ENCODE data around the gene IBA57.

Gene IBA57

GRCh38 chr1:228198977-228199590 is 33.5 kb downstream of the IBA57 start:
- no peak for TF ChIP-seq POLR2A (IDR thresholded peaks at IDR 0.05; ENCODE audit: low read depth, low read length)
- TF ChIP-seq SPI1 (IDR thresholded peaks at IDR 0.05; ENCODE audit: low read depth, low read length): no peak
- no peak for TF ChIP-seq TAF1 (IDR thresholded peaks at IDR 0.05; ENCODE audit: low read depth, low read length)
- no peak for TF ChIP-seq POLR2AphosphoS5 (IDR thresholded peaks at IDR 0.05; ENCODE audit: low read depth, low read length)
- FAIRE-seq: no peak
- no peak for DNase-seq (ENCODE audit: insufficient read length, low spot score)

- TF ChIP-seq POLR2AphosphoS5 (IDR thresholded peaks at IDR 0.05; ENCODE audit: low read depth, low read length) (no peak), SPI1 (IDR thresholded peaks at IDR 0.05; ENCODE audit: low read depth, low read length) (no peak), TAF1 (IDR thresholded peaks at IDR 0.05; ENCODE audit: low read depth, low read length) (no peak), PAX5 (IDR thresholded peaks at IDR 0.05; ENCODE audit: insufficient read depth, low read length, severe bottlenecking) (no peak), POLR2A (IDR thresholded peaks at IDR 0.05; ENCODE audit: low read depth, low read length) (no peak), POU2F2 (IDR thresholded peaks at IDR 0.05; ENCODE audit: low read depth, low read length) (no peak)
- FAIRE-seq: no peak
Observed at GRCh38 chr1:228204958-228205357, 39.4 kb downstream of the IBA57 start.

DNA sequence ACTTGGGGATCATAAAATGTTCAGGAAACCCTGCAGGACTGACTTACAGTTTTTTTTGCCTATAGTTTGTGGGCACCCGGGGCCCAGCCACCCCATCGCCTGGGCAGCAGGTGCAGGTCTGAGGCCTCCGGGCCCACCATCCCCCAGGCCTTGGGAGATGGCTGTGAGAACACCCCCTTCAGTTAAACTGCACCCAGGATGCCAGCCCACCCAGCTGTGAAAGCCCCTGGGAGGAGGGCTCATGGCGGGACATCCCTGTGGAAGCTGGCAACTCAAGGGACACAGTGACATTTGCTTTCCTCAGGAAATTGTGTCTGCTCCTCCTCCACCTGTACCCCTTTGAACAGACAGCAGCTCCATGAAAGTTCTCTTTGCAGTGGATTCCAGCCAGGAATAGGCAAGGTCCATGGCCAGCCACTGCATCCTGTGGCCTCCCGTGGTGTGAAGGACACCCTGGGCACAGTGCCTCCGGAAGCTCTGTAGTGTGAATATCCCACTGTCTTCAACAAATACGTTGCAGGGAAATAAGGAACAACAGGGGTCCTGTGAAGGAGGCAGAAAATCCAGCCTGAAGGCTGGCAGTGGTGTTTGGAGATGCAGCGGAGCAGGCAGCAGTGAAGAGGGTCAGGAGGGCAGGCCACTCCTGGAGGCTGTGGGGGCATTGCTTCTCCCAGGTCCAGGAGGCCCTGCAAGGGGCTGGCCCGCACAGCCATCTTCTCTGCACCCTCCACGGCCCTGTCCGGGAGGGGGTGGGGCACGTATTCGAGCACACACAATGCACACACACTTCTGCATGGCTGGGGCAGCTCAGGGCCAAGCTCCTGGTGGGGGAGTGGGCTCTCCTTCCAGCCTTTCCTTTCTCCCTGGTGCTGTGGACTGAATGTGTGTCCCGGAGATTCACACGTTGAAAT is 40.2 kb downstream of the IBA57 start:
- DNase-seq (ENCODE audit: insufficient read length, low spot score): no peak
- FAIRE-seq: no peak
- TF ChIP-seq PAX5 (IDR thresholded peaks at IDR 0.05; ENCODE audit: insufficient read depth, low read length, severe bottlenecking) (no peak), POU2F2 (IDR thresholded peaks at IDR 0.05; ENCODE audit: low read depth, low read length) (no peak), POLR2A (IDR thresholded peaks at IDR 0.05; ENCODE audit: low read depth, low read length) (no peak), TAF1 (IDR thresholded peaks at IDR 0.05; ENCODE audit: low read depth, low read length) (no peak), POLR2AphosphoS5 (IDR thresholded peaks at IDR 0.05; ENCODE audit: low read depth, low read length) (no peak), SPI1 (IDR thresholded peaks at IDR 0.05; ENCODE audit: low read depth, low read length) (no peak)

More at GRCh38 chr1:228204958-228205357, 39.4 kb downstream of the IBA57 start:
- DNase-seq (ENCODE audit: insufficient read length, low spot score): no peak

- no peak for TF ChIP-seq POLR2A (IDR thresholded peaks at IDR 0.05; ENCODE audit: low read depth, low read length)
- no peak for TF ChIP-seq POLR2AphosphoS5 (IDR thresholded peaks at IDR 0.05; ENCODE audit: low read depth, low read length)
- no peak for TF ChIP-seq TAF1 (IDR thresholded peaks at IDR 0.05; ENCODE audit: low read depth, low read length)
- no peak for TF ChIP-seq POU2F2 (IDR thresholded peaks at IDR 0.05; ENCODE audit: low read depth, low read length)
- TF ChIP-seq SPI1 (IDR thresholded peaks at IDR 0.05; ENCODE audit: low read depth, low read length): no peak
- TF ChIP-seq PAX5 (IDR thresholded peaks at IDR 0.05; ENCODE audit: insufficient read depth, low read length, severe bottlenecking): no peak
- FAIRE-seq (no peak), DNase-seq (ENCODE audit: insufficient read length, low spot score) (no peak)
Observed at GRCh38 chr1:228206582-228207351, 41.2 kb downstream of the IBA57 start.

GRCh38 chr1:228207381-228207810 is 41.8 kb downstream of the IBA57 start:
- FAIRE-seq (no peak), DNase-seq (ENCODE audit: insufficient read length, low spot score) (no peak)
- TF ChIP-seq POLR2AphosphoS5 (IDR thresholded peaks at IDR 0.05; ENCODE audit: low read depth, low read length) (no peak), POLR2A (IDR thresholded peaks at IDR 0.05; ENCODE audit: low read depth, low read length) (no peak), SPI1 (IDR thresholded peaks at IDR 0.05; ENCODE audit: low read depth, low read length) (no peak), PAX5 (IDR thresholded peaks at IDR 0.05; ENCODE audit: insufficient read depth, low read length, severe bottlenecking) (no peak), TAF1 (IDR thresholded peaks at IDR 0.05; ENCODE audit: low read depth, low read length) (no peak), POU2F2 (IDR thresholded peaks at IDR 0.05; ENCODE audit: low read depth, low read length) (no peak)

DNA sequence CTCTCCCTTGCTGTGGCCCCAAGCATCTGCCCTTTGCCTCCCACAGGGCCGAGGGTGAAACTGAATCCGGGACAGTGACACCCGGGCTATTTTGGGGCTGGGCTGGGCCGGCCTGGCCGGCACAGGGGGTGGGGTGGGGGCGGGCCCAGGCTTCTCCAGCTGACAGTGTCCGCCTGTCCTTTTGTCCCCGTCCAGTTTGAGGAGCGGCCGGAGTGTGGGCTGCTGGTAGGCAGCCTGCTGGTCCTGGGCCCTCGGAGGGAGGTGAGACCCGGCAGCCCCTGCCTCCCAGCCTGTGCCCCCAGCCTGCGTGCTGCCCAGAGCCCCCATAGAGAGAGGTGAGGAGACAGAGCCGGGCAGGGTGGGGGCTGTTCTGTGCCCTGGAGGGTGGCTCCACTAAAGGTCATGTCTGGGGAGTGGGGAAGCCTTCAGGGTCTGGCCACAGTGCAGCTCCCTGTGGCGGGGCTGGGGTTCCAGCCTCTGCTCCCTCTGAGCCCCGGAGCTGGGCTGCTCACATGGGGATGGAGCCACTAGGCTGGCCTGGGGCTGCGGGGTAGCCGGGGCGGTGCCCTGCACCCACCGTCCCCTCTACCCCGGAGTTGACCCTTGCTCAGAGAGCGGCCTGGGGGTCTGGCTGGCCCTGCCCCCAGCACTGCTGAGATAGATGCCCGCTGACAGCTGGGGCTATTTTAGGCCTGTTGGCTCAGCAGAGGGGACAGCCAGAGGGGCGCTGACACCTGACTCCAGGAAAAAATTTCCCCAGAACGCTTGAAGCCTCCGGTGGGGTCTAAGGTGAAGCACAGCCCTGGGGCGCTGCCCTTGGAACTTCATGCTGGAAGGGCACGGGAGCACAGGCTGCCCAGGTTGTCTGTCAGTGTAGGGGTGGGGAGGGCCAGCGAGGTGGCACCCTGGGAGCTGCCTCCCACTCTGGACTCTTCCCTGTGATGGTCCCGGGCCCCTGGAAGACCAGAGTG is 42.5 kb downstream of the IBA57 start, which contains the start of gene OBSCN:
Gene OBSCN, plus strand, starts transcription at position 194 of the 971 bp plus-strand sequence. CDS start 3,740 bp downstream, outside the sequence.
- FAIRE-seq (no peak), DNase-seq (ENCODE audit: insufficient read length, low spot score) (no peak)
- no peak for TF ChIP-seq PAX5 (IDR thresholded peaks at IDR 0.05; ENCODE audit: insufficient read depth, low read length, severe bottlenecking)
- TF ChIP-seq TAF1 (IDR thresholded peaks at IDR 0.05; ENCODE audit: low read depth, low read length): no peak
- no peak for TF ChIP-seq POLR2A (IDR thresholded peaks at IDR 0.05; ENCODE audit: low read depth, low read length)
- no peak for TF ChIP-seq POLR2AphosphoS5 (IDR thresholded peaks at IDR 0.05; ENCODE audit: low read depth, low read length)
- TF ChIP-seq SPI1 (IDR thresholded peaks at IDR 0.05; ENCODE audit: low read depth, low read length): no peak
- TF ChIP-seq POU2F2 (IDR thresholded peaks at IDR 0.05; ENCODE audit: low read depth, low read length): no peak

- no peak for FAIRE-seq
- DNase-seq (ENCODE audit: insufficient read length, low spot score): no peak
- no peak for TF ChIP-seq SPI1 (IDR thresholded peaks at IDR 0.05; ENCODE audit: low read depth, low read length)
- no peak for TF ChIP-seq TAF1 (IDR thresholded peaks at IDR 0.05; ENCODE audit: low read depth, low read length)
- no peak for TF ChIP-seq POLR2A (IDR thresholded peaks at IDR 0.05; ENCODE audit: low read depth, low read length)
Observed at GRCh38 chr1:228208831-228209551, 43.4 kb downstream of the IBA57 start.

GRCh38 chr1:228209657-228210056 is 44.1 kb downstream of the IBA57 start:
- TF ChIP-seq POLR2A (IDR thresholded peaks at IDR 0.05; ENCODE audit: low read depth, low read length): no peak
- no peak for TF ChIP-seq POLR2AphosphoS5 (IDR thresholded peaks at IDR 0.05; ENCODE audit: low read depth, low read length)
- DNase-seq (ENCODE audit: insufficient read length, low spot score): no peak
- FAIRE-seq: no peak

Measured in GM12891 (cell line).